DMS 273 treated with DMSO at 0.1 percent for 48 hours (cell line): ENCODE results near the gene TAS2R60.
"Not testable (repeated sequence)": the region's sequence is repeated elsewhere in the genome, so short reads cannot be mapped to it uniquely, and the experiment has no call there.

ENCODE experiments used
- DNase-seq: peaks from one replicate; lab custom pipeline; 2025; lab: John Stamatoyannopoulos, UW

TAS2R60 gene, protein sequence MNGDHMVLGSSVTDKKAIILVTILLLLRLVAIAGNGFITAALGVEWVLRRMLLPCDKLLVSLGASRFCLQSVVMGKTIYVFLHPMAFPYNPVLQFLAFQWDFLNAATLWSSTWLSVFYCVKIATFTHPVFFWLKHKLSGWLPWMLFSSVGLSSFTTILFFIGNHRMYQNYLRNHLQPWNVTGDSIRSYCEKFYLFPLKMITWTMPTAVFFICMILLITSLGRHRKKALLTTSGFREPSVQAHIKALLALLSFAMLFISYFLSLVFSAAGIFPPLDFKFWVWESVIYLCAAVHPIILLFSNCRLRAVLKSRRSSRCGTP

DNA sequence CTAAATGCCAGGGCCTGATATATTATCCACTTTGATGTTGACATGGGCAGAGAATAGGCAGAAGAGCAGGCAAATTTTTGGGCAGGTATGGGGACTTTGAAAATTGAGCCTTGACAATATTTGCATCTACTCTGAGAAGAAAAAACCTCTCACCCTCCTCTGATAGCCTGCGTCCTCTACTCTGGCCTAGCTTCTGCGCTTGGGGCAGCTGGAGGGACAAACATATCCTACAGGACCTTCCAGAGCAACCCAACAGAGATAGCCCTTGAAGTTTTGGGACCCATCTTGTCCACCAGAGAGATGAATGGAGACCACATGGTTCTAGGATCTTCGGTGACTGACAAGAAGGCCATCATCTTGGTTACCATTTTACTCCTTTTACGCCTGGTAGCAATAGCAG, at the start of gene TAS2R60:
Gene TAS2R60, plus strand, starts transcription at position 301 of the 400 bp plus-strand sequence. Its CDS starts 0 bp downstream, at position 301.
- no peak for DNase-seq

DNA sequence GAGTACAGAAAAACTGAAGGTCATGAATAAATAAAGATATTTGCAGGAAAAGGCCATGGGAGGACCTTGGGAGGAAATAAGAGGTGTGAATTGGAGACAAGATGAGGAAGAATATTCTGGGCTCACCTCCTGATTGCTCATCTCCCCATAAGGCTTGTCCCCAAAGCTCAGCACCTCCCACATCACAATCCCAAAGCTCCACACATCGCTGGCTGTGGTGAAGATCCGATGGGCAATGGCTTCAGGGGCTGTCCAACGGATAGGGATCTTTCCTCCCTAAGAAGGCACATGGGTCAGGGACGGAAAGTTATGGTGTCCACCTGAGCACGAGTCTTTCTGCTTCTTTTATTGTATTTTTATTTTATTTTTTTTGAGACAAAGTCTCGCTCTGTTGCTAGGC, 49.2 kb upstream of the TAS2R60 start:
- no peak for DNase-seq

DNA sequence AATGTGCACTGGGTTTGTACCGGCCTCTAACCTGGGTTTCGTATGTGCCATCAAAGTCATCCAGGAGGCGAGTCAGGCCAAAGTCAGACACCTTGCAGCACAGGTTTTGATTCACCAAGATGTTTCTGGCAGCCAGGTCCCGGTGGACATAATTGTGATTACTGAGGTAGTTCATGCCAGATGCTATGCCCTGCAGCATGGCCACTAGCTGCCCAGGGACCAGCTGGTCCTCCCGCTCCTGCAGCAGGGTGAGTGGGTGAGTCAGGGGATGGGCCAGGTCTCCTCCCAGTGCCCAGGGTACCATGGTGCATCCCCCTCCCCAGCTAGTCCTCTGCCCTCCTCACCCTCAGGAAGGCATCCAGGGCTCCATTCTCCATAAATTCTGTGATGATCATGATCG, 48.5 kb upstream of the TAS2R60 start:
- DNase-seq, result no peak

DNA sequence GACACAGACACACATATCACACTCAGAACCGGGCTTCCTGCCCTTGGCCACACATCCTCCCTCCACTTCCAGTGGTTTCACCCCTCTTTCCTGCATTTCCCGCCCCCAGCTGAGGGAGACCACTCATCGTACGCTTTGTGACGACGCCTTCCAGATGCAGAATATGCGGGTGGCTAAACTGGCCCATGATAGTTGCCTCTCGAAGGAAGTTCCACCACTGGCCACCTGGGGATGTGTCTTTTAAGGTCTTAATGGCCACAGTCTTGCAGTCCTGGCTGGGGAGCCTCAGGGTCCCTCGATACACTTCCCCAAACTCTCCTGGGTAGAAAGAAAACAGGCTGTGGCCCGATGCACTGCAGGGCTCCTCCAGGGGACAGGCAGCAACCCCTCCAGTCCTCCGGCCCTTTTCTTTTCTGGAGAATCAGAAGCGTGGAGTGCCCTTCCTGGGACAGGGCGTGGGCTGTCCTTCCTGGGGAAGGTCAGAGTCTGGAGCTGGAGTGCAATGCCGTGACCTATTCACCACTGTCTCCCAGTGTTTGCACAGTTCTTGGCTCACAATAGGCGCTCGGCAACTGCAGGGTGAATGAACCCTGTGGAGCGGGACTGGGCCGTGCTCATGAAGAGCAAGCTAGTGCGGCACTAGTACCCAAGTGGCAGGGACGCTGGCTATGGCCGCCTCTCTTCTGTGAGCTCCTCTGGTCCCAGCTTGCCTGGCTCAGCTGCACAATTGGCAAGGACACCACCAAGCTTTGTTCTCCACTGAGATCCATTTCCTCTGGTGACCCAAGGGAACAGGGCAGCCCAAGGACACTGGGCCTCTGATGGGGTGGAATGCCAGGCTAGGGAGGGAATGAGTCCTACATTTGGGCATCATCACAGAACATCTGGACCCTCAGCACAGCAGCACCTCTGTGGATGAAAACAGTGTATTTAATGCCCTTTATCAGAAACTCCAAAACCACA, 47.8 kb upstream of the TAS2R60 start:
- DNase-seq, result no peak

DNA sequence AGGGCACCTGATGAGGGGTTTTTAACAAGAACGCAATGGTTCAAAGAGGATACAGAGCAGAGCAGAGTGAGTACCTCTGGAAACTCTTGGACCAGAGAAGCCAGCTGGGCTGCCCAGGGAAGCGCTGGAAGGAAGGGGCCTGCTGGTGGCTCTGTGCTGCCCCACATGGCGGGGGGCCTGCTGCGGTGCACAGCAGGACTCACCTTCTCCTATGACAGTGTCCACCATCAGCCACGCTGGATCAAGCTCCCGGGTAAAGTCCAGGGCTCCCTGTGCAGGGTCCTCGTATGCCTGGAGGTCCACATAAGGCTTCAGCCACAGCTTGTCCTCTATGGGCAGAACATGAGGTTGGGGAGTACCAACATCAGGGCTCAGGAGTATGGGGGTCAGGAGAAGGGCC, 47.1 kb upstream of the TAS2R60 start:
- no peak for DNase-seq

DNA sequence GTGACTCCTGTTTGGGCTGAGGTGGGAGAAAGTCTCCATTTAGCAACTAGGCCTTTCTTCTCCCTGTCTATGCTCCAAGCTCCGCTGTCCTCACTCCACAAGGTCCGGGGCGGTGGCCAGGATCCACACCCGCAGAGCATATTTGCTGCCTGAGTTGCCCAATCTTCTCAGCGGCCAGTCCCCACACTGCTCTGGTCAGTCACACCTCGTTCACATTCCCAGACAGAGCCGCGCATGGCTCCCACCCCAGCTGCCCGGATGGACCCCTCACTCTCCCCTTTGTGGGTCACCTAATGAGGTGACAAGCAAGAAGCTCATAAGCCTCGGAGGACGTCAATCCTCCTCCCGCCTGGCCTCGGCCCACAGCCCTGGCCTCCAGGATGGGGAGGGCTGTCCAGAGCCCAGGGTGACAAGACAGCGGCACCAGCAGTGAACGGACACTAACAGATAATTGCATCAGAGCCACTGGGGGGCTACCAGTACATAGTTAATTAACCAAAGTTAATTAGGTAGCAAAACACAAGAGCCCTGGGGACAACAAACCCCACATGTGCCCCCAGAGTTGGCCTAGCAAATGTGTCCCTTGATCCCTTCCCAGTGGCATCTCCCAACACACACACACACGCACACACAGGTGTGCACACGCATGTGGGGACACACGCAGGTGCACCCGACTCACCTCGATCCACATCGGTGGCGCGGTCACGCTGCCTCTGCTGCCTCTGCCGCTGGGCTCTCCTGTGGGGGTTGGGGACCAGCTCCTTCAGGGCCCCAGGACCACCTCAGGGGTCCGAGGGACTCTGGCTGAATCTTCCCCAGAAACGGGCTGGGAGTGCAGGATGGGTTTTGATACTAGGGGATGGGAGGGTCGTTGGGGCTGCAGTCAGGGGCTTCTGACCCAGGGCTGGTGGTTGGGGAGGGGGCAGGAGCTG, 46.4 kb upstream of the TAS2R60 start:
- DNase-seq, result no peak

DNA sequence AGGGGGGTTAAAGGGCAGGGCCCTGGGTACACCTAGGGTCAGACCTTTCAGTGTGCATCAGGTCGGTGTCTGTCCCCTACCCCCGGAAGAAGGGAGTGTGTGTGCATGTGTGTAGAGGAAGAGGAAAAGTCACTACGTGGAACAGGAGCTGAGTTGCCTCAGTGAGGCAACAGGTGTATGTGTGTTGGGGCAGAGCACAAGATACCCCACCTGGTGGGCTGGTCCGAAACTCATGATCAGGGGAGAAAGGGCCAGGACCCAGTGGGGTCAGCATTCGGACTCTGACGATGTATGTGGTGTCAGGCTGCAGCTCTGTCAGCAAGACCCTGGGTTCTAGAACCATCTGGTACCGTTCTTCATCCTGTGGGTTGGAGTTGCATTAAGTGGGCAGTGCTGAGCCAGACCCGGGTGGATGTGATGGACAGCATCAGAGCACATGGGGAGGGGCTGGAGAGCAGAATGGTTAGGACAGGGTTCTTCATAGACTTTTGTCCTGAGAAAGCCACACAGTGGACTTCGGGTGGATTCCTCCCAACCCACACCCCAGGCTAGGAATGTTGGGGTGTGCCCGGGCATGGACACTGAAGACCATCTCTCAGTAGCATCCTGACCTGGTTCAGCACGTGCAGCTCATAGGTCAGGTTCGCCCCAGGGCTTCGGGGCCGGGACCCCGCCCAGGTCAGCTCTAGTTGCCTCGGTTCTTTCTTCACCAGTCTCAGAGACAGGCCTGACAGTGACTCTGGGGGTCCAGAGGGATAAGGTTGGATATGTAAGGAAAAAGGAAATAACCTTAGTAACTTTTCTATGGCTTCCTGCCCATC, 45.3 kb upstream of the TAS2R60 start:
- DNase-seq, result no peak

DNA sequence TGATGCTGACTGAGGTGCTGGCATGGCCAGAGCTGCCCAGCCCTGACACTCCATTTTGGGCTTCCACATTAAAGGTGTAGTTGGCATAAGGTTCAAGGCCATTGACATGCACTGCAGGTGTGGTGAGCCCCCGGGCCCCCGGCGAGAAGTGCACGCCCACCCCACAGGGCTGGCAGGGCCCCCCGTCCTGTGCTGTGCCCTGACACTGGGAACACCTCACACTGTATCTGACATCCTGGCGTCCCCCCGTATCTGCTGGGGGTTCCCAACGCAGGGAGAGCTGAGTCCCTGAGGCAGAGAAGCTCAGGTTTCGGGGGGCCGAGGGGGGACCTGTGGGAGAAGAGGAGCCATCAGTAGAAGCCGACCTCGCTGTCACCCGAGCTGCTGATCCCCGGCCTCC, 44.6 kb upstream of the TAS2R60 start:
- DNase-seq, result no peak

DNA sequence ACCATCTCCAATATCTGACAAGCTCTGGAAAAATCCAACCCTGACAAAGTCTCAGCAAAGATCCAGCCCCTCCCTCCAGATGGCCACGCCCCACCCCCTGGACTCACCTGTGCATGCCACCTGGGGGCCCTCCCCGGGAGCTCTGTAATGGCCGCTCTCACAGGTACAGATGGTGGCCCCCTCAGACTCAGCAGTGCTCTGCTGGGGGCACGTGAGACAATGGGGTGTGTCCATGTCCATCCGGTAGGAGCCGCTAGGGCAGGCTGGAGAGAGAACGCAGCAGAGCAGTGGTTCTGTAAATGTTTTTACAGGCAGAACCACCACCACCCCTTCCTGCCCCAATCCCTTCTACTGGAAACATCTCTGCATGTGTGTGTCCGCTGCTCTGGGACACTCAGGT, 44.1 kb upstream of the TAS2R60 start:
- no peak for DNase-seq

DNA sequence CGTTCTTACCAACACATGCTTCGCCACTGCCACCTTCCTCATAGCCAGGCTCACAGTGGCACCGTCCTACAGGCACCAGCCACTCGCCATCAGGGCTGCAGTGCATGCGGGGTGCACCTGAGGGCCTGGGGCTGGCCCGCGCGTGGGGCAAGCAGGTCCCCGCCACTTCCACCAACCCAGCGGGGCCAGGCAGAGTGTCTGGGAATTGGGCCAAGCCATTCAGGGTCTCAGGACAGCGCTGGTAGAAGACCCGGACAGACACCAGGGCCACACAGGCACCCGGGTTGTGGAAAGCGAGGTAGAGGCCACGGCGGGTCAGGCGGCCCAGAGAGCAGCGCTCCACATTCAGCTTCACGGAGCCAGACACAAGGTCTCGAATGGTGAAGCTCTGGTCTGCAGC, 43.6 kb upstream of the TAS2R60 start:
- DNase-seq, result no peak

DNA sequence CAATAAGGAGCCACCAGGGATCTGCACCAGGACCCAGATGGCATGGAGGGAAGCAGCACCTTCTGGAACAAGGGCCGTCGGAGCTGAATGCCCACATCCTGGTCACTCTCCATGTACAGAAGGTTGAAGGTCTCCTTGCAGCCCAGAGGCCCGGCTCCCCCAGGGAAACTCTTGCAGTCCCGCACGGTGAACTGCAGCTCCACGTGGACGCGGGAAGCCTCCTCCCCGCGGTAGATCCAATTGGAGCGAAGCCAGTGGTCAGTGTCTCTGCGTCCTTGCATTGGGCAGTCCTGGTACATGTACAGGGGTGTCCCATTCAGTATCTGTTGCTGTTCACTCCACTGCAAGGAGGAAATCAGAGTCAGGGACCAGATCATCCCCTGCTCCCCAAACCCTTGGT, 42.0 kb upstream of the TAS2R60 start:
- no peak for DNase-seq

DNA sequence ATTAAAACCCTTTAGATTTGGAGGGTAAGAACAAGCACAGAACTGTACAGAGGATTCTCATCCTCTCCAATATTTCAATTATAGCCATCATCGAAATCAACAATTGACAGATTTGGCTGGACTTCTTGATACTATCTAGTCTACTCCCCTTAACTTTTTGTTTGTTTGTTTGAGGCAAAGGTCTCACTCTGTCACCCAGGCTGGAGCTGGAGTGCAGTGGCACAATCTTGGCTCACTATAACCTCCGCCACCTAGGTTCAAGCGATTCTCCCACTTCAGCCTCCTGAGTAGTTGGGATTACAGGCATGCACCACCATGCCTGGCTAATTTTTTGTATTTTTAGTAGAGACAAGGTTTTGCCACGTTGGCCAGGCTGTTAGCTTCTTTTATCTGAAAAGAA, 41.0 kb upstream of the TAS2R60 start:
- DNase-seq, result not testable (repeated sequence)

DNA sequence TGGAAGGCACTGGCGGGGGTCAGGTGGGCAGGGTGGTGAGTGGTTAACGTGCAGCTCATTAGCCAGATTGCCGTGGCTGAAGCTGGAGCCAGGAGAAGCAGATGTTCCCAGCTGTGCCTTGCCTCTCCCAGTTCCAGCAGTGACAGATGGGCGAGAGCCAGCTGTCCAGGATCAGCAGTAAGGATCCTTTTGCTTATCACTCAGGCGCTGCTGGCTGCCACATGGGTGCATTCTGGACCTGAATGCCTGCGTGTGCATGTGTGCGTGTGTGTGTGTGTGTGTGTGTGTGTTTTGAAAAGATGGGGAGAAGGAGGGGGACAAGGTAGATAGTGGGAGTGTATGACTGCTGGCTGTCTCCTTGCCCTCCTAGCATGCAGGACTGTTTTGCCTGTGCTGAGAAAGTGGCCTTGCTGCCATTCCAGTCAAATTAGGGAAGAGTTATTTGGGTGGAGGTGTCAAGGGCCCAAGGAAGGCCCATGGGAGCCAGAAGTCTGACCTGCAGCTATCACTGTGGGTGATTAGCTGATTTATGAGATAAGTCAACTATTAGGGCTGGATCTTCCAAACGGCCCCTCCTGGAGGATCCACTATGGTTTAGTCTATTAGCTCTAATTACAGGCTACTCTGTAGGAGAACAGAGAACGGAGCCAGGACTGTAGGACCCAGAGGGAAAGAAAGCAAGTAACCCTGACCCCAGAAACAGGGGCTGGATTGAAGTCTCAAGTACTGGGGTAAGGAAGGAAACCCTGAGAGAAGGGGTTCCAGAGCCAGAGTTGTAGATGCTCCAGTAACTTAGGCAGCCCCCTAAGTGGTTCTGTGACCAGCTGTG, 37.9 kb upstream of the TAS2R60 start:
- DNase-seq, result peak; percentile 56

DNA sequence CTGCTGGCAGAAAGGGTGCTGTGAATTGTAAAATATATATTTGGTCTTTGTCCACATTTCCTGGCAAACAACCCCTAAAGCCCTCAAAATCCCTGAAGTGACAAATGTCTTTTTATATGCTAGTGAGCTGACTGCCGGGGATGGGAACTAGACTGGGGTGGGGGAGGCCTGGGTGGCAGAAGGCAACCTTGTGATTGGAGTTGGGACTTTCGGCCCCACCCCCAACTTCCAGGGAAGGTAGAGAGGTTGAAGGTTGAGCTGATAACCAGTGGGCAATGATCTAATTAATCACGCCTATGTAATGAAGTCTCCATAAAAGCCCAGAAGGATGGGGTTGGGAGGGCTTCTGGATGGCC, 37.3 kb upstream of the TAS2R60 start:
- no peak for DNase-seq

DNA sequence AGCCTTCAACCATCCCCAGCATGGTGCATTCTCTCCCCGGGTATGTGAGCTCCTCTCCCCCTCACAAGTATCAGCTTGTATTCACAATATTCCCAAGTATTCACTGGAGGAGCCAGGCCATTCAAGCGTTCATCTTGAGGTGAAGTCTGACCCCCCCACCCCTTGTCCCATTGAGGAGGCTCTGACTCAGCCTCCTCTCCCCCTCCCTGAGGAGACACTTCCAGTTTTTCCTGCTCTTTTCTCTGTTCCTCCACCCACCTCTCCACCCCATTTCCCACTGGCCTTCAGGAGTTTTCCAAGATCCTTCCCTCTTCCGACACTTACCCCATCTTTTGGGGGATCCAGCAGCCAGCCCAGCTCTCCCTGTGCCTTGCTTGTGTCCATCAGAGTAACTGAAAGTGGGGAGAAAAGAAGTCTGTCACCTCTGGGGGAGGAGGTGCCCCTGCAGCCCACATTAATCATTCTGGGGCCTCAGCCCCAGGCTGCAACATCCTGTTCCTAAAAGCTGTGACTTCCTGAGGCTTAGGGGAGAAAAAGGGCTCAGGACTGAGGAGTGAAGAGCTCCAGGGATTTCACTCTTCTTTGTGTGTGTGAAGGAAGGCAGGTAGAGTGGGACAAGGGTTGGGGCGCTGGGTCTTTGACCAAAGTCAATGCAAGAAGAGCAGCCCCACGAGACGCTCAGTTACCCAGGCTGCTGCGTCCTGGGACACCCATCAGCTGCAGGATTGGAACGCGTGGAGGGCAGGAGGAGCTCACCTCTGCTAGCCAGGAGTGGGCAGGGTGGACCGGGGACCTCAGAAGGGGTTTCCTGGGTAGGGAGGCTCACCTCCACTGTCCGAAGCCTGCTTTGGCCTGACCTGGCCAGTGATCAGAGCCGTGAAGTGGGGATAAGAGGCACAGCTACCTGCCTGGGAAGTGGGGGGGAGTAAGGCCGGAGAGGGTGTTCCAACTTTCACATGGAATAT, 35.7 kb upstream of the TAS2R60 start:
- DNase-seq, result no peak

DNA sequence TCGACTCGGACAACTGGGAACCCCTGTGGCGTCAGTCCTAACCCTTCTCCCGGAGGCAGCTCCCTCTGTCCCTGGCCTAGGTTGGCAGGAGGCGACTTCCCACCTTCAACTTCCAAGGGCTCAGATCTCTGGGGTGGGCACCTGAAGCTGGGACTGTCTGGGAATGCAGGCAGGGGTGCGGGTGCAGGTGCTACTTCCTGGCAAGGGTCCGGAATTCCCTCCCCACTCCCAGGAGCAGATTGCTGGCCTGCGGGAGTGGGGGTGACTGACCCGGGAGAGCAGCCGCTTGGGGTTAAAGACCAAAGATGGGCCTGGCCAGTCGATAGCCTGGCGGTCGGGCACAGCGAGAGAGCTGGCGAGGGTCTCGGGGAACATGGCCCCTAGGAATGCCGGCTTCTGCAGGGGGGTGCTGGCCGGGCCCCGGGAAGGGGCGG, 35.0 kb upstream of the TAS2R60 start:
- DNase-seq, result no peak

DNA sequence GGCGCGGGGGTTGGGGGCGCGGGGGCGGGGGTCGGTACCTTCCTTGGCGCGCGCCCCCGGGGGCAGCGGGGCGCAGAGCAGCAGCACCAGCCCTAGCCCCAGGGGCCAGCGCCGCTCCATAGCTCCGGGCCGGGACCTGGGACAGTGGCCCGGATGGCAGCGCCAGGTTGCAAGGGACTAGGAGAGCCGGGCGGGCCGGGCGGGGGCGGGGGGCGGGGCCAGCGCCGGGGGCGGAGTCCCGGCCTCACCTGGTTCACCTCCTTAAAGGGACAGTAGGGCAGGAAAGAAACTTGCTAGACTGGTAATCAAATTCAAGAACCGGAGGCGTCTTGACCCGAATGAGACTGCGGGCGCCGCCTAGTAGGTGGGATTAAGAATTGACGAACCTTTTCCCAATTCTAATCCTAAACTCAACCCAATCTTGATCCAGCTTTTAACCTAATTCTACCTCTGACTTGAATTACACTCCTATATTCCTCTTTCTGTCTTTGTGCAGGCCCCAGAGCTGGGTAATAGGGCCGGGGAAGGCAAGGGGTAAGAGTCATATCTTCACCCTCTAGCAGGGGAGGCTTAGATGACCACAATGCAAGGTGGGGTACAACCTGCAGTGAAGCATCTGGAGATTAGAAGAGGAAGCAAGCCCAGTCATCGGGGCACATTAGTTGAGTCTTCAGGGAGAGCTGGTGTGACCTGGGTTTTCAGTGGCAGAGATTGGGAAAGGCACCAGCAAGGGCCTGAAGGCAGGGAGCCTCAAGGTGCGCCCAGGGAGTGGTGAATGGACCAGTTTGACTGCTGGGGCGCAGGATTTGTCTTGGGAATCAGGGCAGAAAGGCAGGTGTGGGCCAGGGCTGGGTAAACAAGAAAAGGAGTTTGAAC, 34.3 kb upstream of the TAS2R60 start, which contains the start of gene EPHA1:
Gene EPHA1, minus strand, starts transcription at position 171 of the 876 bp plus-strand sequence. Its CDS starts 51 bp downstream, at position 120.
- DNase-seq, result no peak

DNA sequence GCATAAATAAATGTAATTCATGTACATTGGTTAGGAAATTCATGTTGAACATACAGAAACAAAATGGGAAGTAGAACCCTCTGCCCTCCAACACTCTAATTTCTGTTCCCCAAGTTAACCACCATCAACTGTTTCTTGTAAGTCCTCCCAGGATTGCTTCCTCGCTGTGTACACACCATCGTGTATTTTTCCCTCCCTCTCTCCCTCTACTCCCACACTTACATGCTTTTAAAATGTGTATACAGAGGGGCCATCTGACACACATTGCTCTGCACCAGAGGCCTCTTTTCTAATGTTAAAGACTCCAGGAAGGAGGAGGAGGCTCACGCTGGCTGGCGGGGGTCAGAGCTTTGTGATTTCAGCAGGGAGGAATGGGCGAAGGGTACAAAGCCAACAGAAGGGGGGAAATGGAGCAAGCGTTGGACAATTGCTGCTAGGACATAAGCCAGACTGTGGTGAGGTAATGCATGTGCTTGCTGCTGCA, 32.7 kb upstream of the TAS2R60 start:
- no peak for DNase-seq
